Hematopoietic multipotent progenitor cell treated with erythropoietin and hydrocortisone succinate and interleukin-3 and kit ligand, for 4 days (in vitro differentiated cells): ENCODE measurements around the gene CPXM1.
"Not testable (repeated sequence)": the region's sequence is repeated elsewhere in the genome, so short reads cannot be mapped to it uniquely, and the experiment has no call there.

Experiments
- DNase-seq: peaks from one replicate; pipeline ENCODE4 v3.0.0-alpha.2; 2015

CPXM1 gene

GRCh38 chr20:2820896-2821869, 20.8 kb upstream of the CPXM1 start:
- no peak for DNase-seq

- DNase-seq: no peak
Measured at GRCh38 chr20:2820084-2820895, 19.9 kb upstream of the CPXM1 start.

GRCh38 chr20:2817891-2818595, 17.6 kb upstream of the CPXM1 start:
- DNase-seq: no peak

- no peak for DNase-seq
Measured at GRCh38 chr20:2817341-2817726, 16.9 kb upstream of the CPXM1 start.

- DNase-seq: no peak
Measured at GRCh38 chr20:2816583-2817340, 16.3 kb upstream of the CPXM1 start.

- no peak for DNase-seq
Measured at GRCh38 chr20:2816030-2816582, 15.7 kb upstream of the CPXM1 start, which contains the start of gene TMEM239. TSS of gene TMEM239 (plus strand) at chr20:2816364. CDS start at chr20:2816555, 191 bp downstream.

GRCh38 chr20:2815242-2815900, 14.9 kb upstream of the CPXM1 start:
- no peak for DNase-seq

GRCh38 chr20:2814587-2815051, 14.2 kb upstream of the CPXM1 start, which contains the start of gene C20orf141:
TSS of gene C20orf141 (plus strand) at chr20:2814987. CDS start at chr20:2815185, 198 bp downstream.
- DNase-seq: peak; percentile 85

- DNase-seq: no peak
Measured at GRCh38 chr20:2814076-2814475, 13.6 kb upstream of the CPXM1 start.

GRCh38 chr20:2812189-2812588, 11.8 kb upstream of the CPXM1 start:
- DNase-seq: no peak

- no peak for DNase-seq
Measured at GRCh38 chr20:2809690-2810089, 9.3 kb upstream of the CPXM1 start.

- DNase-seq: not testable (repeated sequence)
Measured at GRCh38 chr20:2807929-2808328, 7.5 kb upstream of the CPXM1 start.

- no peak for DNase-seq
Measured at GRCh38 chr20:2807019-2807418, 6.6 kb upstream of the CPXM1 start.

- no peak for DNase-seq
Measured at GRCh38 chr20:2806351-2806701, 5.9 kb upstream of the CPXM1 start.

- DNase-seq: no peak
Measured at GRCh38 chr20:2805689-2806350, 5.4 kb upstream of the CPXM1 start.

GRCh38 chr20:2804852-2805688, 4.6 kb upstream of the CPXM1 start:
- peak; percentile 66 for DNase-seq

GRCh38 chr20:2804041-2804828, 3.8 kb upstream of the CPXM1 start:
- peak; percentile 31 for DNase-seq

GRCh38 chr20:2801286-2801728, 880 bp upstream of the CPXM1 start:
- DNase-seq: peak; percentile 60
